ENCODE measurements around the gene ARMC3.

ARMC3 gene

DNA sequence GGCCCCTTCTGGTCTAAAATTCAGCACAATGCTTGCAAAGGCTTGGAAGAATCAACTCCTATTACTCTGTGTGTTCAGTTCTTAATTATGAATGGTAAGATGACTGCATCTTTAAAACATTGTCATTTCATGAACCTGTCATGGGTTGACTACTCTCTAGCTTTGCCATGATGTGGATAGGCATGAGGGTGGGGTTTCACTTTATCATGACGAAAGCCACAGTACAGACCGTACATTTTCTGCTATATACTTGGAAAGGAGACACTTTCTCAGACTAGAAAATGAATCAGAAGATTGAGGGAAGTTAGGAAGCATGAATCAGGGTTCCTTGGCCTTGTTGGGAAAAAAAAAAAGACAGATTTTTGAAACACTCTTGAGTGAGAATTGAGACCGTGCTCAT is 147.8 kb downstream of the ARMC3 start:
- DNase-seq (ENCODE audit: low spot score): no peak
- in situ Hi-C loops (cut with MboI; ENCODE audit: low pct_unique_long_range_greater_than_20kb, low sequenced_read_pairs, unreplicated experiment): no loop called here
- TF ChIP-seq, protein P1, sequence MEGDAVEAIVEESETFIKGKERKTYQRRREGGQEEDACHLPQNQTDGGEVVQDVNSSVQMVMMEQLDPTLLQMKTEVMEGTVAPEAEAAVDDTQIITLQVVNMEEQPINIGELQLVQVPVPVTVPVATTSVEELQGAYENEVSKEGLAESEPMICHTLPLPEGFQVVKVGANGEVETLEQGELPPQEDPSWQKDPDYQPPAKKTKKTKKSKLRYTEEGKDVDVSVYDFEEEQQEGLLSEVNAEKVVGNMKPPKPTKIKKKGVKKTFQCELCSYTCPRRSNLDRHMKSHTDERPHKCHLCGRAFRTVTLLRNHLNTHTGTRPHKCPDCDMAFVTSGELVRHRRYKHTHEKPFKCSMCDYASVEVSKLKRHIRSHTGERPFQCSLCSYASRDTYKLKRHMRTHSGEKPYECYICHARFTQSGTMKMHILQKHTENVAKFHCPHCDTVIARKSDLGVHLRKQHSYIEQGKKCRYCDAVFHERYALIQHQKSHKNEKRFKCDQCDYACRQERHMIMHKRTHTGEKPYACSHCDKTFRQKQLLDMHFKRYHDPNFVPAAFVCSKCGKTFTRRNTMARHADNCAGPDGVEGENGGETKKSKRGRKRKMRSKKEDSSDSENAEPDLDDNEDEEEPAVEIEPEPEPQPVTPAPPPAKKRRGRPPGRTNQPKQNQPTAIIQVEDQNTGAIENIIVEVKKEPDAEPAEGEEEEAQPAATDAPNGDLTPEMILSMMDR (IDR thresholded peaks at IDR 0.05; ENCODE audit: extremely low read depth, insufficient read depth, missing control alignments): no peak

DNA sequence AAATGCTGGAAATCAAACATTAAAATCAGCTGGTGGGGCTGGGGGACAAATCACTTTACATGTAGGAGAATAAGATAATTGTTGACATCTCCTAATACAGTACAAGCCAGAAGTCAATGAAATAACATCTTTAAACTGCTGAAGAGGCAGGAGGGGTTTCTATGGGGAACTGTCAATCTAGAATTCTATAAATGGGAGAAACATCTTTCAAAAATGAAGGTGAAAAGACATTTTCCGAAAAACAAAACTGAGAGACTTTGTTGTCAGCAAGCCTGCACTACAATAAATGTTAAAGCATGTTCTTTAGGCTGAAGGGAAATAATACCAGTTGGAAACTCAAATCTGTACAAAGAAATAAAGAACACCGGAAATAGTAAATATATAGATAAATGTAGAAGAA is 150.3 kb downstream of the ARMC3 start:
- in situ Hi-C loops (cut with MboI; ENCODE audit: low pct_unique_long_range_greater_than_20kb, low sequenced_read_pairs, unreplicated experiment): no loop called here
- no peak for DNase-seq (ENCODE audit: low spot score)
- TF ChIP-seq, protein P1 (IDR thresholded peaks at IDR 0.05; ENCODE audit: extremely low read depth, insufficient read depth, missing control alignments): no peak

DNA sequence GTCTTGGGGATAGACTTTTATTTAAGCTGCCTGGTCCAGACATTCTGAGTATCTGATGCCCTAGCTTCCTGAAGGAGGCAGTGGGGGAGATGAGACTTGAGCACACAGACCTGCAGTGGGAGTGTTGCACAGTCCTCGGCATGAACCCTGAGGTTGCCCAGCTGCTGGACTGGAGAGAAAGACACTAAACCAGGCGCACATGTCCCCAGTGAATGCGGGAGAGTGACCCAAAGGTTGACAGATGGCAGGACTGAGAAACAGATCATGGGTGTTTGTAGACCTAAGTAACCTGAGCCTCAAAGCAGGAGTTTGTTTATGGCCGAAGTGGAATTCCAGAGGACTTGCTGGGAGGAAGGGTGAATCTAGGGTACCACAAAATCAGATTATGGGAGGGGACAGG is 151.8 kb downstream of the ARMC3 start:
- TF ChIP-seq, protein P1 (IDR thresholded peaks at IDR 0.05; ENCODE audit: extremely low read depth, insufficient read depth, missing control alignments): no peak
- in situ Hi-C loops (cut with MboI; ENCODE audit: low pct_unique_long_range_greater_than_20kb, low sequenced_read_pairs, unreplicated experiment): no loop called here
- no peak for DNase-seq (ENCODE audit: low spot score)

DNA sequence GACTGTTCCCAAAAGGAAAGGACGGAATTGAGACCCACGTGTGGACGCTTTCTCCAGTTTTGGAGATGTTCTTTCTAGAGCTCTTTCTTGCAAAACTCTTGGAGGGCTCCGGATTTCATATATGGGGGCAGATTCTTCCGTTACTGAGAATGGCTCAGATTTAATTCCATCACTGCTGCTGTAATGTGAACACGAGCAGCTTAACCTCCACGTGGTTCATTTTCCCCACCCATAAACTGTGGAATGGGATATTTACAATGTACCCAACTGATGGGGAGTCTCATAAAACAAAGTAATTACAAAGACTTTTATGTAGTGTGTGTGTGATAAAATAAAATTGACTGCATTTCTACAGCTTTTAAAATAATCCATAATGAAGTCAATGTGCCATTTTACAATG is 152.4 kb downstream of the ARMC3 start:
- in situ Hi-C loops (cut with MboI; ENCODE audit: low pct_unique_long_range_greater_than_20kb, low sequenced_read_pairs, unreplicated experiment): no loop called here
- TF ChIP-seq, protein P1 (IDR thresholded peaks at IDR 0.05; ENCODE audit: extremely low read depth, insufficient read depth, missing control alignments): no peak
- DNase-seq (ENCODE audit: low spot score): no peak

DNA sequence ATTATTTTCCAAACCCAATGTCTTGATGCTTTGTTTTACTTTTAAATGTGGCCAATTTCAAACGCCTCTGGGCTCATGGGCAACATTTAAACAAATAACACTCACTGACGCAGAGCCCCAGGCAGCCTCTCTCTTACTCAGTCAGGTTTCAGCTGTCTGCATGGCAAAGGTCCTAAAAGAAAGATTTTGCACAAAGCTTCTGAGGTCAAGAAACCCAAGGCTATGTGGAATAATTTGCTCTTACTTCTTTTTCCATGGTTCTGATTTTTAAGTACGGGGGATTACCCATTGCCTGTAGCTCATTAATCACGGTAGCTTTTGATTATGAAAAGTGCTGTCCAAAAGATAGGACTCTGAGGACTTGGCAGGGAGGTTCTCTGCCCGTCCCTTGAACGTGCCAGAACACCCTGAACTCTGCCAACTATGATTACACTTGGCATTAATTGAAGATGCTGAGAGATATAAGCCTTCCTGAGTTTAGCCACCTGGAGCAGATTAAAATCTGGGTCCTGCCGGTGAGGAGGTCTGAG is 153.4 kb downstream of the ARMC3 start:
- in situ Hi-C loops (cut with MboI; ENCODE audit: low pct_unique_long_range_greater_than_20kb, low sequenced_read_pairs, unreplicated experiment): no loop called here
- TF ChIP-seq, protein P1 (IDR thresholded peaks at IDR 0.05; ENCODE audit: extremely low read depth, insufficient read depth, missing control alignments): no peak

DNA sequence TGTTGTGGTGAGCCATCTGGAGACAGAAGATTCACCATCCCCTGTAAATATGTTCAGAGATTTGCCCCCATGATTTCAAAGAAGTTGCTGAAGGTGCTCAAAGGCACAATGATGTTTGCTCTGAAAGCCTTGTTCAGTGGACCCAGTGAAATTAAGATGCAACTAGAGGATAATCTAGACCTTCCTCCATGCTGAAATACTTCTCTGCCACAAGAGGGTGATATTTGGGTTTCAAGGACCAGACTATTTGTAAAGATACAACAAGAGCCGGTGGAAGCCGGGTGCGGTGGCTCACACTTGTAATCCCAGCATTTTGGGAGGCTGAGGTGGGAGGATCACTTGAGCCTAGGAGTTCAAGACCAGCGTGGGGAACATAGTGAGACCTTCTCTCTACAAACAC is 154.0 kb downstream of the ARMC3 start:
- TF ChIP-seq, protein P1 (IDR thresholded peaks at IDR 0.05; ENCODE audit: extremely low read depth, insufficient read depth, missing control alignments): peak; percentile 14
- DNase-seq (ENCODE audit: low spot score): no peak
- in situ Hi-C loops (cut with MboI; ENCODE audit: low pct_unique_long_range_greater_than_20kb, low sequenced_read_pairs, unreplicated experiment): no loop called here

More for the DNA sequence above, 153.4 kb downstream of the ARMC3 start:
- DNase-seq (ENCODE audit: low spot score): no peak
